ENCODE measurements around the gene TTC39B. TPM values are rescaled to one million over a fixed set of nuclear protein-coding genes. Genes with fewer than 3 reads are reported as not detected.

TTC39B gene
- total and polyA plus RNA-seq, 2 of the 8 experiments (the other 6 are each of a cell fraction or from before 2014, with no cell fraction given) = 1.6 to 10.9 TPM

- TF ChIP-seq CHD7 (IDR thresholded peaks at IDR 0.05; ENCODE audit: insufficient replicate concordance, low read length) (no peak), JUN (IDR thresholded peaks at IDR 0.05; ENCODE audit: low read depth, low read length) (no peak), EZH2 (IDR thresholded peaks at IDR 0.05; ENCODE audit: low read depth, low read length, severe bottlenecking) (no peak), SIN3A (conservative IDR thresholded peaks at IDR 0.05 in 1 of 2, IDR thresholded peaks at IDR 0.05 in 1 of 2; ENCODE audit: low read depth in 1 of 2, low read length in 2 of 2) (no peak), HDAC6 (IDR thresholded peaks at IDR 0.05; ENCODE audit: low read depth, low read length) (no peak), POLR2A (IDR thresholded peaks at IDR 0.05; ENCODE audit: control extremely low read depth in 1 of 2, low read depth in 2 of 2, low read length in 2 of 2) (no peak), SRF (IDR thresholded peaks at IDR 0.05; ENCODE audit: low read depth, low read length) (no peak), NRF1 (IDR thresholded peaks at IDR 0.05; ENCODE audit: low read depth, low read length) (no peak), CREB1 (IDR thresholded peaks at IDR 0.05) (no peak)
- TF ChIP-seq, protein P1, sequence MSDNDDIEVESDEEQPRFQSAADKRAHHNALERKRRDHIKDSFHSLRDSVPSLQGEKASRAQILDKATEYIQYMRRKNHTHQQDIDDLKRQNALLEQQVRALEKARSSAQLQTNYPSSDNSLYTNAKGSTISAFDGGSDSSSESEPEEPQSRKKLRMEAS (IDR thresholded peaks at IDR 0.05) = no peak
- TF ChIP-seq, protein P2, sequence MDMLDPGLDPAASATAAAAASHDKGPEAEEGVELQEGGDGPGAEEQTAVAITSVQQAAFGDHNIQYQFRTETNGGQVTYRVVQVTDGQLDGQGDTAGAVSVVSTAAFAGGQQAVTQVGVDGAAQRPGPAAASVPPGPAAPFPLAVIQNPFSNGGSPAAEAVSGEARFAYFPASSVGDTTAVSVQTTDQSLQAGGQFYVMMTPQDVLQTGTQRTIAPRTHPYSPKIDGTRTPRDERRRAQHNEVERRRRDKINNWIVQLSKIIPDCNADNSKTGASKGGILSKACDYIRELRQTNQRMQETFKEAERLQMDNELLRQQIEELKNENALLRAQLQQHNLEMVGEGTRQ (IDR thresholded peaks at IDR 0.05; ENCODE audit: low read length) = no peak
These were observed 44.4 kb downstream of the TTC39B start (continued) for GRCh38 chr9:15262581-15262980.

All from H1 (cell line).